HG02943 (cell line): ENCODE measurements around the gene SEC61A2.

Source experiments
- ATAC-seq: cut with Tn5 transposase; IDR thresholded peaks from one replicate; pipeline ENCODE4 v1.9.1; 2021; ENCODE audit warnings: mild to moderate bottlenecking, low read depth, moderate library complexity; ENCODE audit not compliant: unreplicated experiment

SEC61A2 gene

GRCh38 chr10:12195603-12196506, 66.4 kb downstream of the SEC61A2 start, which contains the start of the genes CDC123 and NUDT5:
TSS of gene CDC123 (plus strand) at chr10:12196188. CDS start at chr10:12196246, 58 bp downstream.
TSS of gene NUDT5 (minus strand) at chr10:12195891. CDS start at chr10:12186291, 9,600 bp downstream.
- ATAC-seq: peak; percentile 90

- ATAC-seq: peak; percentile 14
These were observed 67.2 kb downstream of the SEC61A2 start for GRCh38 chr10:12196531-12197211.

- no peak for ATAC-seq
These were observed 68.7 kb downstream of the SEC61A2 start for GRCh38 chr10:12198156-12198555.

- ATAC-seq: no peak
These were observed 71.4 kb downstream of the SEC61A2 start for GRCh38 chr10:12200850-12201249.

- ATAC-seq: no peak
These were observed 72.1 kb downstream of the SEC61A2 start for GRCh38 chr10:12201543-12201942.

- no peak for ATAC-seq
These were observed 72.7 kb downstream of the SEC61A2 start for GRCh38 chr10:12202226-12202625.

GRCh38 chr10:12205082-12205481, 75.6 kb downstream of the SEC61A2 start:
- no peak for ATAC-seq

- ATAC-seq: no peak
These were observed 77.6 kb downstream of the SEC61A2 start for GRCh38 chr10:12207114-12207513.

- no peak for ATAC-seq
These were observed 79.0 kb downstream of the SEC61A2 start for GRCh38 chr10:12208460-12208859.

- no peak for ATAC-seq
These were observed 83.0 kb downstream of the SEC61A2 start for GRCh38 chr10:12212454-12212853.

GRCh38 chr10:12213621-12214020, 84.1 kb downstream of the SEC61A2 start:
- no peak for ATAC-seq

GRCh38 chr10:12214093-12214492, 84.6 kb downstream of the SEC61A2 start:
- no peak for ATAC-seq

GRCh38 chr10:12214763-12215218, 85.3 kb downstream of the SEC61A2 start:
- ATAC-seq: no peak
